ENCODE data around the gene OR2A5.

The OR2A5 gene, protein sequence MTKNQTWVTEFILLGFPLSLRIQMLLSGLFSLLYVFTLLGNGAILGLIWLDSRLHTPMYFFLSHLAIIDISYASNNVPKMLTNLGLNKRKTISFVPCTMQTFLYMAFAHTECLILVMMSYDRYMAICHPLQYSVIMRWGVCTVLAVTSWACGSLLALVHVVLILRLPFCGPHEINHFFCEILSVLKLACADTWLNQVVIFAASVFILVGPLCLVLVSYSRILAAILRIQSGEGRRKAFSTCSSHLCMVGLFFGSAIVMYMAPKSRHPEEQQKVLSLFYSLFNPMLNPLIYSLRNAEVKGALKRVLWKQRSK

GRCh38 chr7:144048648-144049047 is at the start of gene OR2A5:
Gene OR2A5, plus strand, starts transcription at chr7:144048948. Its CDS starts 1,454 bp downstream, at chr7:144050402.
- TF ChIP-seq CTCF (IDR thresholded peaks at IDR 0.05; ENCODE audit: low read depth, low read length), result no peak
- no peak within 1 kb of the TSS for H3K4me3 ChIP-seq (ENCODE audit: low read depth, low read length)
- no peak for DNase-seq (ENCODE audit: low read depth, low spot score)
- in situ Hi-C loops (cut with HindIII; ENCODE audit: low sequenced_read_pairs), result no loop called here

DNA sequence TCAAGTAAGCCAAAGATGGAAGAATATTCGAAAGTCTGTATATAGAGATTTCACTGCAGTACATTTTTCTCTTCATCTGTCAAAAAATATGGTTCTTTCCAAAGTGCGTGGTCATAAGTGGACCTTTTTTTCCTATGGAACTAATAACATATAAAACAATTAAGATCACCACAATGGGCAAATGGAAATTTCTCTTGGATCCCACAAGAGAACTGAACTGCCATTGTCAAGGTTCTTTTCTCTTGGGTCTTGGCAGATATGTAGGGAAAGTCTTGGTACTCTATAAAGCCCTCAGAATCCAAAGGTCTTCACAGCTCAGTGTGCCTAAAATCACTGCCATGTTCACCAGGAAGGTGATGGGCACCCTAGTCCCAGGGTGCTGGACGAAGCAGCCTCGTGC is 48.7 kb upstream of the OR2A5 start, which contains the start of gene OR6B1:
Gene OR6B1 (plus strand): TSS at position 301 of the 400 bp plus-strand sequence. CDS start 3,677 bp downstream, outside the sequence.
- no peak for DNase-seq (ENCODE audit: low read depth, low spot score)
- in situ Hi-C loops (cut with HindIII; ENCODE audit: low sequenced_read_pairs), result no loop called here
- H3K4me3 ChIP-seq (ENCODE audit: low read depth, low read length), result no peak within 1 kb of the TSS
- TF ChIP-seq CTCF (IDR thresholded peaks at IDR 0.05; ENCODE audit: low read depth, low read length), result no peak

DNA sequence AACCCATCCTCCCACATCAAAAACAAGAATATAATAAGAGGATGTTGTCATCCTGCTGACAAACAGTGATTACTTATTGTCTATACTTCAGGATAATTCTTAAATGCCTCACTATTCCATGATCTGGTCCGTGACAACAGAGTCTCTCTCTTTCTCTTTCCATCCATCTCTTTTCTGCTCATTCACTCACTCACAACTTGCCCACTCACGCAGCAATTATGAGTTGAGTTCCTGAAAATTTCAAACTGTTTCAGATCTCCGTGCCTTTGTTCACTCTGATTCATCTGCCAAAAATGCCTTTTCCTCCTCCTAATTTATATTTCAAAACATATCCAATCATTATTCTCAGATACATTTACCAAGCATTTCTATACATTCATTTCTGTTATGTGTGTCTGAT is 47.2 kb upstream of the OR2A5 start:
- DNase-seq (ENCODE audit: low read depth, low spot score), result no peak
- in situ Hi-C loops (cut with HindIII; ENCODE audit: low sequenced_read_pairs), result no loop called here
- no peak for TF ChIP-seq CTCF (IDR thresholded peaks at IDR 0.05; ENCODE audit: low read depth, low read length)
- no peak overlapping the region for H3K4me3 ChIP-seq (ENCODE audit: low read depth, low read length)

DNA sequence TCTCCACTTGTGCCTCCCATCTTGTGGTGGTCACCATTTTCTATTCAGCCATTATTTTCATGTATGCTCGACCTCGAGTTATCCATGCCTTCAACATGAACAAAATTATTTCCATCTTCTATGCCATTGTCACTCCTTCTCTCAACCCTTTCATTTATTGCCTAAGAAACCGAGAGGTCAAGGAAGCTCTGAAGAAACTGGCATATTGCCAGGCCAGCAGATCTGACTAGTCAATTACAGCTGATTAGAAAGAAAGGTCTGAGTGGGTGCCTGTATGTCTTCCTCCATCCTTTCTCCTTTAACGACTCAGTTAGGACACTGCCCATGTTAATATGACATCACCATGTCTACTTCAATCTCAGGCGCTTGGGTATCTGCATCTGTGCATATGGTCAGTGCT is 44.0 kb upstream of the OR2A5 start:
- H3K4me3 ChIP-seq (ENCODE audit: low read depth, low read length), result no peak overlapping the region
- in situ Hi-C loops (cut with HindIII; ENCODE audit: low sequenced_read_pairs), result no loop called here
- DNase-seq (ENCODE audit: low read depth, low spot score), result no peak
- no peak for TF ChIP-seq CTCF (IDR thresholded peaks at IDR 0.05; ENCODE audit: low read depth, low read length)

DNA sequence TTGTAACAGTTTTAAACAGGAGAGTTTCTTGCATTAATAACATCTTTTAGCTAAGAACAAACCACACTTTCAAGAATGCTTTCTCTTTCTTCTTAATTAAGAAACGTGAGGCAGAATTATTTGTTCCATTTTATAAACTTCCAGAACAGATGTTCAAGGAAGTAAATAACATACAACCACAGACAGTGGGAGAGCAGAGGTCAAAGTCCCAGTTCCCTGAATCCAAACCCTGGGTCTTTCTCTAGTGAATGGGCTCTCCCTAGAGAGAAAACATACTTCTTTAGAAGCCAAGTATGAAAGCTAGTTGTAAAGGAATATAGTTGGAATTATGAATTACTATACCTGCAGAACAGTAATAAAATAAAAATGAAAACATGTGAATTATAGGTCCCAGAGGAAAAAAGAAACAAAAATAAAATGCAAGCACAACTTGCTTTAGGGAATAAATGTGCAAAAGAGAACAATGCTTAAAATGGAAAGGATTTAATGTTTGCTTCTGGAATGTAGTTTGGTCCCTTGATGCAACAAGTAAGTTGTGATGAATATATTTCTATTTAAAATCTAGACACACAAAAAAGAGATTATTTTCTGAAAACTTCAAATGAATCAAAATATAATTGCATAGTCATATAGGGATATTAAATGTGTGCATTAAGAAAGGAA is 42.6 kb upstream of the OR2A5 start:
- TF ChIP-seq CTCF (IDR thresholded peaks at IDR 0.05; ENCODE audit: low read depth, low read length), result no peak
- DNase-seq (ENCODE audit: low read depth, low spot score), result no peak
- H3K4me3 ChIP-seq (ENCODE audit: low read depth, low read length), result no peak overlapping the region
- in situ Hi-C loops (cut with HindIII; ENCODE audit: low sequenced_read_pairs), result no loop called here

DNA sequence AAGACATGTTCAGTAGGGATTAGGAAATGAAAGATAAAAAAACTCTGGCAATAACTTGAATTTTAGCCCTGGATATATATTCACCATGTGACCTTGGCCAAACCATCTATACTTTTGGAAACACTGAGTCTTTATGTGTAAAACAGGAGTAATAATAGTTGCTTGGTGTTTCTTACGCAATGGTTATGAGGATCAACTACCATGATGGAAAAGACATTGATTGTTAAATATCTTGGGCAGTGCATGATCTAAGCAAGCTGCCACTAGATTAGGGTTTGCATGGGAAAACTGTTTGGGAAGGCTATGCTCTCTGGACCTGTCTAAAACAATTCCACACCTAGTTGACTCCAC is 42.1 kb upstream of the OR2A5 start:
- DNase-seq (ENCODE audit: low read depth, low spot score), result no peak
- no peak for TF ChIP-seq CTCF (IDR thresholded peaks at IDR 0.05; ENCODE audit: low read depth, low read length)
- H3K4me3 ChIP-seq (ENCODE audit: low read depth, low read length), result no peak overlapping the region
- in situ Hi-C loops (cut with HindIII; ENCODE audit: low sequenced_read_pairs), result no loop called here
